Smooth muscle cell of the brain vasculature (primary cell): ENCODE data around the gene DMXL2.
"Not testable (repeated sequence)": the region's sequence is repeated elsewhere in the genome, so short reads cannot be mapped to it uniquely, and the experiment has no call there.

Experiments
- DNase-seq: peaks from one replicate; pipeline ENCODE4 v3.0.0-alpha.2; 2012; ENCODE audit warnings: low read depth, low spot score

DMXL2 gene

GRCh38 chr15:51622604-51623370 lies at the start of gene DMXL2:
TSS of gene DMXL2 (minus strand) at chr15:51622771. CDS start at chr15:51622545, 226 bp downstream.
- DNase-seq: peak; percentile 62

GRCh38 chr15:51672155-51672687 lies 49.6 kb upstream of the DMXL2 start:
- DNase-seq: no peak

GRCh38 chr15:51669381-51669780 lies 46.8 kb upstream of the DMXL2 start:
- no peak for DNase-seq

- no peak for DNase-seq
Measured at GRCh38 chr15:51668446-51668845, 45.9 kb upstream of the DMXL2 start.

- no peak for DNase-seq
Measured at GRCh38 chr15:51667478-51667877, 44.9 kb upstream of the DMXL2 start.

GRCh38 chr15:51661072-51661471 lies 38.5 kb upstream of the DMXL2 start:
- DNase-seq: no peak

- DNase-seq: no peak
Measured at GRCh38 chr15:51658664-51659063, 36.1 kb upstream of the DMXL2 start.

GRCh38 chr15:51655401-51656057 lies 33.0 kb upstream of the DMXL2 start:
- not testable (repeated sequence) for DNase-seq

GRCh38 chr15:51652084-51652668 lies 29.6 kb upstream of the DMXL2 start:
- no peak for DNase-seq

- peak; percentile 46 for DNase-seq
Measured at GRCh38 chr15:51649659-51650521, 27.3 kb upstream of the DMXL2 start.

- not testable (repeated sequence) for DNase-seq
Measured at GRCh38 chr15:51648643-51649042, 26.1 kb upstream of the DMXL2 start.

- not testable (repeated sequence) for DNase-seq
Measured at GRCh38 chr15:51648101-51648500, 25.5 kb upstream of the DMXL2 start.

GRCh38 chr15:51647128-51647562 lies 24.6 kb upstream of the DMXL2 start:
- DNase-seq: no peak

GRCh38 chr15:51642696-51643095 lies 20.1 kb upstream of the DMXL2 start:
- no peak for DNase-seq

- DNase-seq: no peak
Measured at GRCh38 chr15:51641490-51642130, 19.0 kb upstream of the DMXL2 start.

- no peak for DNase-seq
Measured at GRCh38 chr15:51634591-51635198, 12.1 kb upstream of the DMXL2 start.

- DNase-seq: no peak
Measured at GRCh38 chr15:51629612-51630011, 7.0 kb upstream of the DMXL2 start.

- no peak for DNase-seq
Measured at GRCh38 chr15:51625236-51625635, 2.7 kb upstream of the DMXL2 start.

GRCh38 chr15:51624022-51624421 lies 1.5 kb upstream of the DMXL2 start:
- no peak for DNase-seq

- no peak for DNase-seq
Measured at GRCh38 chr15:51623386-51623938, 891 bp upstream of the DMXL2 start.
